HCT116 (cell line): ENCODE measurements around the gene CDHR3. TPM values are rescaled to one million over a fixed set of nuclear protein-coding genes. Genes with fewer than 3 reads are reported as not detected.

Source experiments
- ELF1 ChIP-seq: IDR thresholded peaks from 2 replicates; pipeline ENCODE4 v1.6.1; 2012; ENCODE audit warnings: low read depth, borderline replicate concordance
- FOSL1 ChIP-seq: IDR thresholded peaks from 2 replicates; pipeline ENCODE4 v1.6.1; 2012; ENCODE audit warnings: low read depth
- POLR2AphosphoS5 ChIP-seq: IDR thresholded peaks from 2 replicates; pipeline ENCODE4 v1.6.1; 2011; ENCODE audit warnings: mild to moderate bottlenecking, low read depth, low read length, moderate library complexity
- SIN3A ChIP-seq: IDR thresholded peaks from 2 replicates; pipeline ENCODE4 v1.6.1; 2012; ENCODE audit warnings: low read depth
- SP1 ChIP-seq: IDR thresholded peaks from 2 replicates; pipeline ENCODE4 v1.6.1; 2012; ENCODE audit warnings: low read depth
- SRF ChIP-seq: IDR thresholded peaks from 2 replicates; pipeline ENCODE4 v1.6.1; 2012; ENCODE audit warnings: low read depth
- YY1 ChIP-seq: IDR thresholded peaks from 2 replicates; pipeline ENCODE4 v1.6.1; 2011; ENCODE audit warnings: low read length, low read depth, moderate library complexity, mild to moderate bottlenecking; ENCODE audit not compliant: insufficient replicate concordance; ENCODE audit errors: extremely low read depth
- total RNA-seq: library from RNA; stranded (reverse); gene quantifications from one replicate; pipeline ENCODE4 v1.2.1, GENCODE V29; 2021; ENCODE audit not compliant: unreplicated experiment
- TF ChIP-seq, protein P1 (sequence below): IDR thresholded peaks from 2 replicates; pipeline ENCODE4 v1.6.1; 2012; ENCODE audit warnings: low read depth
- TF ChIP-seq, protein P2 (sequence below): IDR thresholded peaks from 2 replicates; pipeline ENCODE4 v1.6.1; 2012
- TF ChIP-seq, protein P3 (sequence below), 3 experiments: fragments of 200-600 bp in 1 of 3; sonication (generic) in 1 of 3; IDR thresholded peaks in 2 of 3; conservative IDR thresholded peaks in 1 of 3; 2 replicates each; pipeline ENCODE4 v1.5.1; 2012 to 2017; ENCODE audit warnings: low read depth in 2 of 3, low read length in 2 of 3, antibody characterized with exemption in 1 of 3, borderline replicate concordance in 1 of 3, control low read depth in 1 of 3, mild to moderate bottlenecking in 1 of 3, mixed read lengths in 1 of 3, mixed run types in 1 of 3, moderate library complexity in 1 of 3; ENCODE audit not compliant: insufficient read depth in 1 of 3

Gene CDHR3
- total RNA-seq, 1 experiment from 2014 or later = 5.5 TPM

DNA sequence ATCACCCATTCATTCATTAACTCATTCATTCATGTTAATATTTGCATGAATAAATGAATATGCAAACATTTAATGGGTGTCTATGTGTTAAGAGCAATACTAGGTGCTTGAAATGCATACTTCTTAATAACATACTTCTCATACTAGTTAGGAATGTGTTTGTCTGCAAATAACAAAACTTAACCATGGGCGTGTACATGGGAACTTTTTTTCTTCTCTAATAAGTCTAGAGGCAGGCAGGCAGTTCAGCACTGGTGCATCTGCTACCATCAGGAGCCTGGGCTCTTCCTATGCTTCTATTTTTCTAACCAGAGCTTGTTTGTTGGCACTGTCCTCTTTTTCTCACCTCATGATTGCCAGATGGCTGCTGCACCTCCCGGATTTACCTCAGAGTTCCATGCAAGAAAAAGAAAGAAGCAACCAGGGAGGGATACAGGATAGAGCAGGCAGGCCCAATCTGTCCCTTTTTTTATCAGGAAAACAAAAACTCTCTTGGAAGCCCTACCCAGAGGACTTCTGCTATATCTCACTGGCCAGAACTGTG lies 22.7 kb downstream of the CDHR3 start (continued):
- TF ChIP-seq, protein P1, sequence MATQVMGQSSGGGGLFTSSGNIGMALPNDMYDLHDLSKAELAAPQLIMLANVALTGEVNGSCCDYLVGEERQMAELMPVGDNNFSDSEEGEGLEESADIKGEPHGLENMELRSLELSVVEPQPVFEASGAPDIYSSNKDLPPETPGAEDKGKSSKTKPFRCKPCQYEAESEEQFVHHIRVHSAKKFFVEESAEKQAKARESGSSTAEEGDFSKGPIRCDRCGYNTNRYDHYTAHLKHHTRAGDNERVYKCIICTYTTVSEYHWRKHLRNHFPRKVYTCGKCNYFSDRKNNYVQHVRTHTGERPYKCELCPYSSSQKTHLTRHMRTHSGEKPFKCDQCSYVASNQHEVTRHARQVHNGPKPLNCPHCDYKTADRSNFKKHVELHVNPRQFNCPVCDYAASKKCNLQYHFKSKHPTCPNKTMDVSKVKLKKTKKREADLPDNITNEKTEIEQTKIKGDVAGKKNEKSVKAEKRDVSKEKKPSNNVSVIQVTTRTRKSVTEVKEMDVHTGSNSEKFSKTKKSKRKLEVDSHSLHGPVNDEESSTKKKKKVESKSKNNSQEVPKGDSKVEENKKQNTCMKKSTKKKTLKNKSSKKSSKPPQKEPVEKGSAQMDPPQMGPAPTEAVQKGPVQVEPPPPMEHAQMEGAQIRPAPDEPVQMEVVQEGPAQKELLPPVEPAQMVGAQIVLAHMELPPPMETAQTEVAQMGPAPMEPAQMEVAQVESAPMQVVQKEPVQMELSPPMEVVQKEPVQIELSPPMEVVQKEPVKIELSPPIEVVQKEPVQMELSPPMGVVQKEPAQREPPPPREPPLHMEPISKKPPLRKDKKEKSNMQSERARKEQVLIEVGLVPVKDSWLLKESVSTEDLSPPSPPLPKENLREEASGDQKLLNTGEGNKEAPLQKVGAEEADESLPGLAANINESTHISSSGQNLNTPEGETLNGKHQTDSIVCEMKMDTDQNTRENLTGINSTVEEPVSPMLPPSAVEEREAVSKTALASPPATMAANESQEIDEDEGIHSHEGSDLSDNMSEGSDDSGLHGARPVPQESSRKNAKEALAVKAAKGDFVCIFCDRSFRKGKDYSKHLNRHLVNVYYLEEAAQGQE = no peak
- TF ChIP-seq SRF (no peak), SP1 (no peak), POLR2AphosphoS5 (no peak), ELF1 (no peak), FOSL1 (no peak), SIN3A (no peak), YY1 (no peak)
- TF ChIP-seq, protein P2, sequence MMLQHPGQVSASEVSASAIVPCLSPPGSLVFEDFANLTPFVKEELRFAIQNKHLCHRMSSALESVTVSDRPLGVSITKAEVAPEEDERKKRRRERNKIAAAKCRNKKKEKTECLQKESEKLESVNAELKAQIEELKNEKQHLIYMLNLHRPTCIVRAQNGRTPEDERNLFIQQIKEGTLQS = no peak
- TF ChIP-seq, protein P3, sequence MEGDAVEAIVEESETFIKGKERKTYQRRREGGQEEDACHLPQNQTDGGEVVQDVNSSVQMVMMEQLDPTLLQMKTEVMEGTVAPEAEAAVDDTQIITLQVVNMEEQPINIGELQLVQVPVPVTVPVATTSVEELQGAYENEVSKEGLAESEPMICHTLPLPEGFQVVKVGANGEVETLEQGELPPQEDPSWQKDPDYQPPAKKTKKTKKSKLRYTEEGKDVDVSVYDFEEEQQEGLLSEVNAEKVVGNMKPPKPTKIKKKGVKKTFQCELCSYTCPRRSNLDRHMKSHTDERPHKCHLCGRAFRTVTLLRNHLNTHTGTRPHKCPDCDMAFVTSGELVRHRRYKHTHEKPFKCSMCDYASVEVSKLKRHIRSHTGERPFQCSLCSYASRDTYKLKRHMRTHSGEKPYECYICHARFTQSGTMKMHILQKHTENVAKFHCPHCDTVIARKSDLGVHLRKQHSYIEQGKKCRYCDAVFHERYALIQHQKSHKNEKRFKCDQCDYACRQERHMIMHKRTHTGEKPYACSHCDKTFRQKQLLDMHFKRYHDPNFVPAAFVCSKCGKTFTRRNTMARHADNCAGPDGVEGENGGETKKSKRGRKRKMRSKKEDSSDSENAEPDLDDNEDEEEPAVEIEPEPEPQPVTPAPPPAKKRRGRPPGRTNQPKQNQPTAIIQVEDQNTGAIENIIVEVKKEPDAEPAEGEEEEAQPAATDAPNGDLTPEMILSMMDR (IDR thresholded peaks at IDR 0.05 in 2 of 3, conservative IDR thresholded peaks at IDR 0.05 in 1 of 3; ENCODE audit: borderline replicate concordance in 1 of 3, insufficient read depth in 1 of 3, low read depth in 2 of 3, low read length in 2 of 3) = no peak
